GM18870 (cell line): Measurements from ENCODE around the gene ZNF525.
"Not testable (repeated sequence)": the region's sequence is repeated elsewhere in the genome, so short reads cannot be mapped to it uniquely, and the experiment has no call there.

ENCODE experiments used
- ATAC-seq: cut with Tn5 transposase; IDR thresholded peaks from one replicate; pipeline ENCODE4 v1.9.1; 2021; ENCODE audit warnings: moderate library complexity; ENCODE audit not compliant: unreplicated experiment

Gene ZNF525

DNA sequence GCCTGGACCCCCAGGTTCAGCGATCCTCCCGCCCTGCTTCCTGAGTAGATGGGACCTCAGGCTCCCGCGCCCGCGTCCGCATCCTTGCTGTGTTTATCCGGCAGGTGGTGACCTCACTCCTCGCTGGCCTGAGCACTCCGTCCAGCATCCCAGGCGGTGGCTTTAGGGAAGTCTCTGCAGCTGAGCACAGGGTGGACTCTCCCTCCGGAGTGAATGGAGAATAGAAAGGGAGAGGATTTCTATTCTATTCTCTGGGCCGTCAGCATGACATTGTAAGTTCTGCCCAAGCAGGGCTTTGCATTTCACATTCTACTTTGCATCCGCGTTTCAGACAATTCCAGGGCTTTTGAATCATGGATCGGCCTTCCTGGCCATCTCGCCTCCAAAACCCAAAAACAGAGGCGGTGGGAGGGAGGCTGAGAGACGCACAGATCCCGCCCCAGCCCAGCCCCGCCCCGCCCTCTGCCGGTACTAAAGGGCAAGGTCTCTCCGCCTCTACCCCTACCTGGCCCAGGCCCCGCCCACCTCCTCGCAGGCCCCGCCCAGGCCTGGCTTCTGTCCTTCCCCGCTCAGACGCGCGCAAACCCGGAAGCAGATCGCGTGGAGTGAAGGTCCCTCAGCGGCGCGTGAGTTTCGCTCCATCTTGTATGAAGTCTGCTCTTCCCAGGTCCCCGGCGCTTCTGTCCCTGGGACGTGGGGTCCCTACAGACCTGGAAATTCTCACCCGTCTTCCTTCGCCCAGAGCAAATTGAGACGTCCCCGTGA is at the start of gene ZNF525:
Gene ZNF525, plus strand, starts transcription at position 572 of the 765 bp plus-strand sequence. CDS start 6,577 bp downstream, outside the sequence.
- peak; percentile 73 for ATAC-seq

DNA sequence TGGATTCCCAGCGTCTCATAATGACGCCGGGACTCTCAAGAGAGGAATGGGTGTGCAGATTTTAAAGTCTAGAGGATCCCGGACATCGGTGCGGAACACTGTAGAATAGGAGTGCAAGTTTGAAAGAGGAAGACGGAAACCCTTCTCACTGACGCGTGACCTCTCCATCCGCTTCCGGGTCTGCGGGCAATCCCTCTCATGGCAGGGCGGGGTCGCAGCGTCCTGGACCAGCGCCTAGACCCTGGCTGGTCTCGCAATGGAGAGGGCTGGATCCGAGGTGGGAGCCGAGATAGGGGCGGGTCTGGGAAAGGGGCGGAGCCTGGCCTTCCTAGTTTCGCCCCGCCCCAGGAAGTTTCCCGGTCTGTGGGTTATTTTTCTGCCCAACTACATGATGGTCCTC is 36.5 kb upstream of the ZNF525 start:
- ATAC-seq: no peak

DNA sequence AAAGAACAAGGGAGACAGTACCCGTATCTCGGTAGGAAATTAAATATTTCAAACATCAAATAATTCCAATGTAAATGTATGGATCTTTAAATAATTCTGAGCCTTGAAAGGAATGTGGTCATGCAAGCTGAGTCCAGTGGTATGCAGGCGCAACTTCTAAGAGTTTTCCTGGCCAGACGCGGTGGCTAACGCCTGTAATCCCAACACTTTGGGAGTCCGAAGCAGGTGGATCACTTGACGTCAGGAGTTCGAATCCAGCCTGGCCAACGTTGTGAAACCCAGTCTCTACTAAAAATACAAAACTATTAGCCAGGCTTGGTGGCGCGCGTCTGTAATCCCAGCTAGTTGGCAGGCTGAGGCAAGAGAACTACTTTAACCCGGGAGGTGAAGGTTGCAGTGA is 33.0 kb upstream of the ZNF525 start:
- ATAC-seq: no peak

- ATAC-seq: no peak
Observed at GRCh38 chr19:53333066-53333462, 32.4 kb upstream of the ZNF525 start.

DNA sequence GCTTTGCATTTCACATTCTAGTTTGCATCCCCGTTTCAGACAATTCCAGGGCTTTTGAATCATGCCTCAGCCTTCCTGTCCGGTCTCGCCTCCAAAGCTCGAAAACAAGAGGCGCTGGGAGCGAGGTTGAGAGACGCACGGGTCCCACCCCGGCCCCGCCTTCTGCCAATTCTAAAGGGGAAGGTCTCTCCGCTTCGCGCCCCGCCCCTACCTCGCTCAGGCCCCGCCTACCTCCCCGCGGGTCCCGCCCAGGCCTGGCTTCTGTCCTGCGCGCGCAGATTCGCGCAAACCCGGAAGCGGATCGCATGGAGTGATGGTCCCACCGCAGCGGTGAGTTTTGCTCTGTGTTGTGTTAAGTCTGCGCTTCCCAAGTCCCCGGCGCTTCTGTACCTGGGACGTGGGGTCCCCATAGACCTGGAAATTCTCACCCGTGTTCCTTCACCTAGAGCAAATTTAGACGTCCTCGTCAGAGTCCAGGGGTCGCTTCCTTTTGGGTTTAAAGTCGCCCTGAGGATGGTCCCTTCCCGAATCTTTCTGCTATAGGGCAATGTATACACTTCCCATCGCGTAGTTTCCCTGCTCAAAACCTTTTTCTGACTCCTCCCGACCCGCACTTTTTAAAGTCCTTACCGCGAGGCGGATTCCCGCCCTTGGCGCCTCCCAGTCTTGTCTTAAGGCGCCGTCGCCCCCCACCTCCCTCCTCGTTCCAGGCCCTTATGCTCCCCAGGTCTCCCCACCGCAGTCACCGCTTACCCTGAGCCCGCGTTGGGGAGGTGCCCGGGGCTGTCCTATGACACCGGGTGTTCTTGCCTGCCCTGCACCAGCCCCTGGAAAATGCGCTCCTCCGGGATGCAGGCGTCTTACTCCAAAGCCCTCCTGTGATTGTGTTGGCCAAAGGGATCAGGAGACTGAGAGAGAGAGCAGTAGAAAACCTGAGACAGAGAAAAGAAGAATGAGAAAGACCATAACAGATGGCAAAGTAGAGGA is 31.7 kb upstream of the ZNF525 start, which contains the start of gene ZNF845:
Gene ZNF845, plus strand, starts transcription at position 287 of the 987 bp plus-strand sequence. CDS start 7,559 bp downstream, outside the sequence.
- ATAC-seq: peak; percentile 84

DNA sequence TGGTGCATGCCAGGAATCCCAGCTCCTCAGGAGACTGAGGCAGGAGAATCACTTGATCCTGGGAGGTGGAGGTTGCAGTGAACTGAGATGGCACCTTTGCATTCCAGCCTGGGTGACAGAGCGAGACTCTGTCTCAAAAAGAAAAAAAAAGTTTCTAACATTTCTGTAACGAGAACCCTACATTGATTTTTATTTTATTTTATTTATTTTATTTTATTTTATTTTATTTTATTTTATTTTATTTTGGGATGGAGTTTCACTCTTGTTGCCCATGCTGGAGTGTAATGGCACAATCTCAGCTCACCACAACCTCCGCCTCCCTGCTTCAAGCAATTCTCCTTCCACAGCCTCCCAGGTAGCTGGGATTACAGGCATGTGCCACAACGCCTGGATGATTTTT is 21.1 kb upstream of the ZNF525 start:
- not testable (repeated sequence) for ATAC-seq

- no peak for ATAC-seq
Observed at GRCh38 chr19:53355739-53356138, 9.8 kb upstream of the ZNF525 start.

- ATAC-seq: no peak
Observed at GRCh38 chr19:53357821-53358581, 7.5 kb upstream of the ZNF525 start.

DNA sequence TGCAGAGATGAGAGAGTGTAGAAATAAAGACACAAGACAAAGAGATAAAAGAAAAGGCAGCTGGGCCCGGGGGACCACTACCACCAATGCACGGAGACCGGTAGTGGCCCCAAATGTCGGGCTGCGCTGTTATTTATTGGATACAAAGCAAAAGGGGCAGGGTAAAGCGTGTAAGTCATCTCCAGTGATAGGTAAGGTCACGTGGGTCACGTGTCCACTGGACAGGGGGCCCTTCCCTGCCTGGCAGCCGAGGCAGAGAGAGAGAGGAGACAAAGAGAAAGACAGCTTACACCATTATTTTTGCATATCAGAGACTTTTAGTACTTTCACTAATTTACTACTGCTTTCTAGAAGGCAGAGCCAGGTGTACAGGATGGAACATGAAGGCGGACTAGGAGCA is 5.4 kb upstream of the ZNF525 start:
- not testable (repeated sequence) for ATAC-seq

GRCh38 chr19:53365899-53366493 is 491 bp downstream of the ZNF525 start:
- ATAC-seq: peak; percentile 20

DNA sequence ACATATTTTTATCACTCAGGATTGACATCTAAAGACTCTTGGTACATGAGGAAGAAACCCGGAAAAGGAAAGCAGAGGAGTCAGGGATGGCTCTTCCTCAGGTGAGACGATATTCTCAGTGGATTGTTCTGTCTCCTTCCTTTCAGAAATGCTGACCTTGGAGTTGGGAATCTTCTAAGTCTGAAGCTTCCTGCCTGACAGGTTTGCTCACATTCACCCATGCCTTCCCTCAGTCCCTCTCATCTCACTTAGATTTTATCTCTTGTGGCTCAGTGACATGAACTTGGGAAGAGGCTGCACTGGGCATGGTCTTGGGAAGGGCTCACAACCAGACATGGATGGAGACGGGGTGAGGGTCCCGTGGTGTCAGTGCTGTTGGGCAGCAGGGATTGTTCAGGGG is 6.7 kb downstream of the ZNF525 start:
- no peak for ATAC-seq

- no peak for ATAC-seq
Observed at GRCh38 chr19:53374288-53374687, 8.8 kb downstream of the ZNF525 start.

GRCh38 chr19:53374743-53375142 is 9.2 kb downstream of the ZNF525 start:
- no peak for ATAC-seq

DNA sequence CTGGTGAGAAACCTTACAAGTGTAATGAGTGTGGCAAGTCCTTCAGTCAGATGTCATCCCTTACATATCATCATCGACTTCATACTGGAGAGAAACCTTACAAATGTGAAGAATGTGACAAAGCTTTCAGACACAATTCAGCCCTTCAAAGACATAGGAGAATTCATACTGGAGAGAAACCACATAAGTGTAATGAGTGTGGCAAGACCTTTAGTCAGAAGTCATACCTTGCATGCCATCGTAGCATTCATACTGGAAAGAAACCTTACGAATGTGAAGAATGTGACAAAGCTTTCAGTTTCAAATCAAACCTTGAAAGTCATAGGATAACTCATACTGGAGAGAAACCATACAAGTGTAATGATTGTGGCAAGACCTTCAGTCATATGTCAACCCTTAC is 15.9 kb downstream of the ZNF525 start:
- ATAC-seq: no peak

DNA sequence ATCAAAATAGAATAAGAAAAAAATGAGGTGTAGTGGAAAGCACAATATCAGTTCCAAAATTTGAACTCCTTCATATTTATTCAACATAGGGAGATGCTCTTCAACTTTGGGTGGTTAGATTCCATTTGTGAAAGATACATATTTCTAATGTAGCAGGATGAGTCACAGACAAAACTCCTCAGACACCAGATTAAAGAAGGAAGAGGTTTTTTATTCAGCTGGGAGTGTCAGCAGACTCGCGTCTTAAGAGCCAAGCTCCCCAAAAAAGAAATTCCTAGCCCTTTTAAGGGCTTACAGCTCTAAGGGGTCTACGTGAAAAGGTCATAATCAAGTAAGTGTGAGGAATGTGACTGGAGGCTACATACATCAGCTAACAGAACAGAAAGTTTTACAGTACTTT is 22.7 kb downstream of the ZNF525 start:
- ATAC-seq: no peak

DNA sequence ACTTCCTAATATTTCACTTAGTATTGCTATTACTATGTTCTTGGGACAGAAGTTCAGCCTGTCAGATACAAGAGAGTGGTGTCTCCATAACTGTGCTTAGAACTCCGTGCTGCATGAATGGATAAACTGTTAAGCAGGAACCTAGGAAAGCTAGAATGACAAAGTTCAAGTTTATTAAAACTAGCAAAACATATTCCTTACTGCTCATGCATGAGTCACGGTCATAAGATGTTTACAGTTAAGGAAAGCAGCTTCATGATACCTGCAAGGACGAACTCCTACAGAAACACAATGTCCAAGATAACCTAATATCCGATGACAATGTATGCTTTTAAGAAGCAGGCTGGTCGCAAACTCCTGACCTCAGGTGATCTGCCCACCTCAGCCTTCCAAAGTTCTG is 23.4 kb downstream of the ZNF525 start:
- ATAC-seq: no peak

GRCh38 chr19:53389571-53389970 is 24.1 kb downstream of the ZNF525 start:
- ATAC-seq: no peak

GRCh38 chr19:53389978-53390377 is 24.5 kb downstream of the ZNF525 start:
- no peak for ATAC-seq

DNA sequence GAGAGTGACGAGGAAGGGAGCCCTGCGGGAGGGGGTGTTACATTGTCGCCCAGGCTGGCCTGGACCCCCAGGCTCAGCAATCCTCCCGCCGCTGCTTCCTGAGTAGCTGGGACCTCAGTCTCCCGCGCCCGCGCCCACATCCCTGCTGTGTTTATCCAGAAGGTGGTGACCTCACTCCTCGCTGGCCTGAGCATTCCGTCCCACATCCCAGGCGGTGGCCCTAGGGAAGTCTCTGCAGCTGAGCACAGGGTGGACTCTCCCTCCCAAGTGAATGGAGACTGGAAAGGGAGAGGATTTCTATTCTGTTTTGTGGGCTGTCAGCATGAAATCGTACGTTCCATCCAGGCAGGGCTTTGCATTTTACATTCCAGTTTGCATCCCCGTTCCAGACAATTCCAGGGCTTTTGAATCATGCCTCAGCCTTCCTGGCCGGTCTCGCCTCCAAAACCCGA is 29.0 kb downstream of the ZNF525 start:
- ATAC-seq: no peak
